ENCODE measurements around the gene BEGAIN.

BEGAIN gene

DNA sequence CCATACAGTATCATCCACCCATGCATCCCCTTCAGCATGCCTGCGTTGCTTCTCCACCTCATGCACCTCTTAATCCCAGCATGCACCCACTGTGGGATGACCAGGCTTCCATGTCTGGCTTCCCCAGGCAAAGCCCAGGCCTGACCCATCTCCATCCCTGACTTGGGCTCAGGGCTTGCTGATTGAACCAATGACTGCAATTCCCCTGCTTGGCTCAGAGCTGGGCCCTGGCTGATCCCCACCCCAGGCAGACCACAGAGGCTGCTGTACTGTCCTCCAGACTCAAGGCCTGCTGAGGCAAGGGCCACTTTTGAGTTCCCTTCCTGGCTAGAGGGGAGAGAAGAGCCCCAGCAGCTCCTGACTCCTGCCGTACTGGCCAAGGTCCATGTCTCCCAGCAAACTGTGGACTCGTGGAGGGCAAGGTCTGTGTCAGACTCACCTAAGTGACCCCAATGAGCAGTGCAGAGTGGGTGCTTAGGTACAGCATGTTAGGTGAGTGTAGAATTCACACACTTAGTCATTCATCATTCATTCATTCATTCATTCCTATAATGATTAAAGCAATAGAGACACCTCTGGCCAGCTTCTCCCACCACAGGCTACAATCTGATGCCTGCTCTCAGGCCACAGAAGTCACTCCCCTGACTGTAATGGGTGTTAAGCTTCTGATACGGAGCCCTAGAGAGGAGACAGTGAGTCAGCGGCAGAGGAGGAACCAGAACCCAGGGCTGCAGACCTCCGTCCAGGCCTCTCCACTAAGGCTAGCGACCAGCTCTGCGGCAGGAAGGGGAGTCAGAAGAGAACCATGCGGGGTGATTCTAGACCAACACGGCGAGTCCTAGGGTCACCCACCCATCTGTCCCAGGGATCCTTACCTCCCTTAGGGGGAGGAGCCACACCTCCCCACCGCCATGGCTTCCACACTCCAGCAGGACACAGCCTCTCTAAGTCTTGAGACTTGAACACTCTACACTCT lies 2.9 kb downstream of the BEGAIN start:
- no peak for DNase-seq (ENCODE audit: low read depth in 1 of 2, low spot score in 1 of 2)

DNA sequence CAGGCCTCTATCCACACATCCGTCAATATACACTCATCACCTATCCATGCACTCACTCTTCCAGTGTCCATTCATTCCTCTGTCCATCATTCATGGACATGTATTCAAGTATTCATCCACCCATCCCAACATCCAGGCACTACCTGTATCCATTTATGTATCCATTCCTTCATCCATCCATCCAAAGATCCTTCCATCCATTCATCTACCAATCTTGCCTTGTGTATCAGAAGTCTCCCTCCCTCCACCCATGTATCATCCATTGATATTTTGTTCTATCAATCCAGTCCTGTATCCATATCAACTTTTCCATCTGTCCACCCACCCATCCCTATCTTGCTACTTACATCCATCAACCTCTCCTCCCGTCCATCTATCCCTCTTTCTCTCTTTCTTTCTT lies 4.0 kb downstream of the BEGAIN start:
- no peak for DNase-seq (ENCODE audit: low read depth in 1 of 2, low spot score in 1 of 2)

DNA sequence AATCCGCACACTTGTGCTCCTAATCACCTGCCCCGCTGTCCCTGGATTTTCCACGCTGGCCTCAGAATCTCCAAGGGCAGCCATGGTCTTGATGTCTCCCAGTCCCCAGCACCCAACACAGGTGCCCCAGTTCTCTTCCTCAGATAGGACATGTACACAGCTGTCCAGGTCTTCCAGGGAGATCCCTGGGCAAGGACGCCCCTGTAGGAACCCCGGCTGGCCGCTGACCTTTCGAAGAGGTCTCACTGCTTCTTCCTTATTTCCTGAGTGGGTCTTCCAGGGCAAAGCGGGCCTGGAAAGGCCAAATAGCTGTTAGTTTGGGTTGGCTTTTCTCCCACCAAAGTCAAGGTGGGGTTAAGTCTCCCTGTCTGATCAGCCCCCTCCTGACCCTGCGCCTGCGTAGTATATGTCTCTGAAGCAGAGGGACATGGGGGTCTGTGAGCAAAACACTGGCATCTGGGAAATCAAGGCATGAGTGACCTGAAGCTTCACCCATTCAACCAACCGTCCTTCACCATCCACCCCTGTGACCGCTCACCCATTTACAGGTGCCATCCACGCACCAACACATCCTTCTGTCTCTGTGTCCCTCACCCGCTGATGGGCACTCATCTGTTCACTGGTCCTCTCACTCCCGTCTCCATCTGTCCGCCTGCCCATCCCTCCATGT lies 4.6 kb downstream of the BEGAIN start:
- DNase-seq (ENCODE audit: low read depth in 1 of 2, low spot score in 1 of 2) = no peak

DNA sequence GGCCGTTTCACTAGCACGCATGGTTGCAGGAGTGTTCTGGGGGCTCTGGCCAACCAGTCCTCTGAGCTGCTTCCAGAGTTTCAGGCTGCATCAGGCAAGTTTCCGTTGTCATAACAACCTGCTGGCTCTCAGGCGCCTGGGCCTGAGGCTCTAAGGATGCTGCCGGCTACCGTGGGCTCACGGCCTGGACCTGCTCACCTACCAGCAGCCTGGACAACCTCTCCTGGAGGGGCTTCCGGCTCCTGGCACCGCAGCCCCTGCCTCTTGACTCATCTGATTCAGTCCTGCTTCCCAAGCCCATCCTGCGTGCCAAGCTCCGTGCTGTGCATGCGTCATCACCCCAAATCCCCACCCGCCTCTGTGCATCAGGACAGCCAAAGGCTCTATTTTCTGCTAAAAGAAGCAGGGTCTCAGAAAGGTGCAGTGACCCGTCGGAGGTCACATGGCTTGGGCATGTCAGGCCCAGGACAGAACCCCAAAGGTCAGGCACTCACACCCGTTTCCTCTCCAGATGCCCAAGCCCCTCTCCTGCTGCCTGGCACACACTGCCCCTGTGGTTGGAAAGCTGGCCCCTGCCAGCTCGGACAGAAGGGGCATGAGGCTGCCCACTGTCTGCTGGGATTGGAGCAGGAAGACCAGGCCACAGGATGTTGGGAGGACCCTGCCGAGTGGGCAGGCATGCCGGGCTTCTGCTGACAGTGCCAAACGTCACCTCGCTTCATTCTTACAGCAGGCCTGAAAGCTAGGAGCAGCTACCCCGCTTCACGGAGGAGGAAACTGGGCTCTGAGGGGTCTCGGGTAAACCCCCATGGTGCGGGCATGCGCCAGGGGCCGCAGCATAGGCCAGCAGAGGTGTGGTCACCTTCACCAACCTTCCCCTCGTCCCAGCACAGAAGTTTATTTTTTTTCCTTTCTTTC lies 5.7 kb downstream of the BEGAIN start:
- DNase-seq (ENCODE audit: low read depth in 1 of 2, low spot score in 1 of 2) = no peak

DNA sequence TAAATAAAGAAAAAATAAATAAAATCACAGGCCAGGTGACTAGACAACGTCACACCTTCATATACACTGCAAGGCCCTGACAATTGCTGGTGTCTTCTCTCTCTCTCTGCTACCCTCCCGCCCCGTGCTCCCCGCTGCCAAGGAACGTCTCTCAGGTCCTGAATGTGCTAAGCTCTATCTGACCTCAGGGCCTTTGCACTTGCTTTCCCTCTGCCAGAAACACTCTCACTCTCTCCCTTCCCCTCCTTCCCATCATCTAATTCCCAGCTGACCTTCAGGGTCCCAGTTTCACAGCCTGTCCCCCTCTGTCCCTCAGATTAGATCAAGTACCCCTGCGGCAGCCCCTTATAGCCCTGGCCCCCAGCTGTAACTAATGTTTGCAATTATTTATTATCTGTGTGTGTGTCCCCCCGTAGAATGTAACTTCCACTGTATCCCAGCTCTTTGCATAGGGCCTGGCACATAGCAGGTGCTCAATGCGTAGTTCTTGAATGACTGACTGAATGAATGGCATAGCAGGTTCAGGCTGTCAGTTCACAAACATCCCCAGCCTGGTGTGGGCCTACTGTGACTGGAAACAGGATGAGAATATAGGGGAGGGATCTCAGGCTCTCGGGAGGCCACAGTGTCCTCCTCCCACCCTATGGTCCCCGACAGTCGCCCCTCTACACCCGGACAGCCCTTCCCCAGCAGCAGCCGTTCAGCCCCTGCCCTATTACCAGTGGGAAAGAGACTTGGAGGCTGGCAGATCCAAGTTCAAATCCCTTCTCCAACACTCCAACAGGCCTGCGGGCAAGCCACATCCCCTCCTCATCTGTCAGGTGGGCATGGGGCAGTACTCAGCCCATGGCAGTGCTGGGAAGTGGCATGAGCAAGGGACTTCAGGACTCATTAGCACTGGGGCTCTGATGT lies 6.6 kb downstream of the BEGAIN start:
- no peak for DNase-seq (ENCODE audit: low read depth in 1 of 2, low spot score in 1 of 2)

DNA sequence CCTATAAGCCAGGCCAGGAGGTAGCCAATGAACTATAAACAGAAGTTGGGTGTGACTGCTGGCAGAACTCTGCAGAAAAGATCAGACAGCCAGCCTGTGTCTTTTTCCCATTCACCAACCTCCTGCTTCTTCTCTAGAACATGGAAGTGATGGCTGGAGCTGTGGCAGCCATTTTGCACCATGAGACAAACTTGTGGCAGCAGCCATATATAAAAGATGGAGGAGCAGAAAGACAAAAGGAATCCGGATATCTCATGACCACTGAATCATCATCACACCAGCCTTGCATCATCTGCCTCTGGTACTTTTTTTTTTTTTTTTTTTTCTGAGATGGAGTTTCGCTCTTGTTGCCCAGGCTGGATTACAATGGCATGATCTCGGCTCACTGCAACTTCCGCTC lies 8.7 kb downstream of the BEGAIN start:
- no peak for DNase-seq (ENCODE audit: low read depth in 1 of 2, low spot score in 1 of 2)

DNA sequence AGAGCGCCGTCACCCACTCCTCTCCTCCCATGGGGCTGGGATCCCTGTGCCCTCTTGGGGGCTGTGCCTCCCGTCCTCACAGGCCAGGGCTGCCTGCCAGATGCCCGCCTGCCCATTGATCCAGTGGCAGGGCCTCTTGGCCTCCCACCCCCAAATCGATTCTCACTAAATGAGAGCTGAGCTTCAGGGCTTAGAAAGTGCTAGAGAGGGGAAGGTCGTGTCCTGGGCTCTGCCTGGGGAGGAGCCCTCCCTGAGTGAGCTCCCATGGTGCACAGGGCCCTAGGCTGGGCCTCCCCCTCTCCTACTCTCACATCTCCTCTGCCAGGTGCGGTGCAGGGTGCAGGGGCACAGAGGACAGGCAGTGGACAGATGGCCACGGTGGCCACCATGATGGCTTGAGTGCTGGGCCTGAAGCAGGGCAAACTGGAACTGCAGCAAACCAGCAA lies 9.2 kb downstream of the BEGAIN start:
- DNase-seq (ENCODE audit: low read depth in 1 of 2, low spot score in 1 of 2) = no peak

DNA sequence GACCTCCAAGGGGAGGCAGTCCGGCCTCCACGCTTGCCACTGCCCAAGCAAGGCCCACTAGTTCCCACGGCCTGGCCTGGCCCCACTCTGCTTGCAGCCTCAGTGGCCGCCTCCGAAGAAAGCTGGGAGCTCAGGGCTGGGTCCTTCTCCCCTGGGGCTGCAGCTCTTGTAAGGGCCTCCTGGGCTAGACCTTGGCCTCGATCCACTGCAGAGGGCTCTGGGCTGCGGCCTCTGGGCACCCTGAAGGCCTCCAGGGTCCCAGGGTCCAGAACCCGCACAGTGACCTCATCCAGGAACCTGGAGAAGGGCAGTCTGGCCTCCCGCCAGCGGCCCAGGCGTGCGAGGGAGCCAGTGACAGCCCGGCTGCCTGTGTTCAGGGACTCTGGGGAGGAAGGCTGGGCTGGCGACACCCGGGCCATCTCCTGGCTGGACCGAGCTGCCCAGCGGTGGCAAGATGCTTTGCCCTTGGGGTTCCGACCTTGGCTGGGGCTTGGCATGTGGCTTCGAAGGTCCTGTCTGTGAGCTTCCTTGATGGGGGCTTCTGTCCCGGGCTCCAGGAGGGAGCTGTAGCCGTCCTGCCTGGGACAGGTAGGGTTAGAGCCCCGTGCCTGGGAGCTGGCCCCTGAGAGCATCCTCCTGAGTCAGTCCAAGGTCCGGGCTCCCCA lies 9.8 kb downstream of the BEGAIN start:
- no peak for DNase-seq (ENCODE audit: low read depth in 1 of 2, low spot score in 1 of 2)

DNA sequence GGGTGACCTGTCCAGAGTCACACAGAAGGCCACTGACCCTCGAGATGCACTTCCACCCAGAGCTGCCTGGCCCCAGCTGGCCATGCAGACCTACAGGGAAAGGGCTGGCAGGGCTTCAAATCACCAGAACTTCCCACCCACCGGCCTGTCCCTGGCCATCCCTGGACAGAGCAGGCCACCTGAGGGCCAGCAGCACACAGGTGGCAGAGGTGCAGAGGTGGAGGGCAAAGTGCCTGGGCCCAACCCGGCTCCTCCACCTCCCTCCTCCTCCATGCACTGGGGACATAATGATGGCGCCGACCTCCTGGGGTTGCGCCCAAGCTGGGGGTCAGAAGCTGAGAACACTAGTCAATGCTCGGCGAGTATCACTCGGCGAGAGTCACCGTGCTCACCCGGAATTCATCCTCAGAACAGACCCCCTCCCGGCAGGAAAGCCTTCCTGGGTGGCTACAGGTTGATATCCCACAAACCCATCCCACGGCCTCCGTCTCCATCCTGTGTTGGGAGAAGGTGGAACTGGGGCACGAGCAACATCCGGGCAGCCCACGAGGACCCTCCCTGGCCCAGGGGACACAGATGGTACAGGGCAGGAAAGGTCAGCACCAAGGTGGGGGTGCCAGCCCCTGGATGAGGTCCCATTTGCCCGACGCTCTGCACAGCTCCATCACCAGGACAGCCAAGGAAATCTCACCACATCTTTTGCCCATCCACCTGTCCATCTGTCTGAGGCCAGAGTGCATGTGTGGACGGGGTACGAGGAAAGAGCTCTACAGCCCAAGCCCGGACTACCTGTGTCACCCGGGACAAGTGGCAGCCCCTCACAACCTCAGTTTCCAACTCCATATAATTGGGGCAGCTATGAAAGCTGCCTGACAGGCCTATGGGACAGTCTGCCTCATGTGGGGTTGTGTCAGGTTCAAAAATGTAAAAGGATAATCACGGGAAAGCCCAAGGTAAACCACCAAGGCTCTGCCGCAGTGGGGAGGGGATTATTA lies 10.8 kb downstream of the BEGAIN start:
- no peak for DNase-seq (ENCODE audit: low read depth in 1 of 2, low spot score in 1 of 2)

DNA sequence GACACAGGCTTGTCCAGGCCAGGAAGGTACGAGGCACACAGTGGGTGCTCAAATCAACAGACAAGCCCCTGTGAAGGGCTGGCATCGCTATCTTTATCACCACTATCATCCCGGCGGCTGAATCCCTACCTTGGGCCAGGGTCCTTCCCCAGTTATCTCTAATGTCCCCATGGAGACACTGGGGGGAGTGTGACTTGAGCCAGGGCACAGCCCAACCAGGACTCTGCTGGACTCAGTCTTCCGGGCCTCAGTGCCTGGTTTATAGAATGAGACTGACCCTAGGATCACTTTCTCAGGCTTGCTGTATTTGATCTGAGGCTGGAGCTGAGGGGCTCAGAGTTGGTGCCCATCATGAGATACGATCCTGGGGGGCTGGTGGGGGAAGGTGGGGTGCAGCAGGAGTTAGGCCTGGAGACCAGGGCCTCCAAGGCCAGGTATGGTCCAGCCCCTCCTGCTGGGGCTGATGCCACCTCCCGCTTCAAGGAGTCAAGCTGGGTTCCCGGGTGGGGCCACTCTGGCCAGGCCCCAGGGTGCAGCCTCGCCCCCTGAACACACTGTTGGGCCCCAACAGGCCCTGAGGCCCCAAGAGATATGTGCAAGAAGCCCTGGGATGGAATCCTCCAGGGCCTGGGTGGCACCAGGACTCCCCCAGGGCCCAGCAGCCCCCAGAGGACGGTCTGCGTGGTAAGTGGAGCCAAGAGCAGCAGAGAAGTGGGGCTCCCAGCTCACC lies 11.8 kb downstream of the BEGAIN start:
- no peak for DNase-seq (ENCODE audit: low read depth in 1 of 2, low spot score in 1 of 2)

DNA sequence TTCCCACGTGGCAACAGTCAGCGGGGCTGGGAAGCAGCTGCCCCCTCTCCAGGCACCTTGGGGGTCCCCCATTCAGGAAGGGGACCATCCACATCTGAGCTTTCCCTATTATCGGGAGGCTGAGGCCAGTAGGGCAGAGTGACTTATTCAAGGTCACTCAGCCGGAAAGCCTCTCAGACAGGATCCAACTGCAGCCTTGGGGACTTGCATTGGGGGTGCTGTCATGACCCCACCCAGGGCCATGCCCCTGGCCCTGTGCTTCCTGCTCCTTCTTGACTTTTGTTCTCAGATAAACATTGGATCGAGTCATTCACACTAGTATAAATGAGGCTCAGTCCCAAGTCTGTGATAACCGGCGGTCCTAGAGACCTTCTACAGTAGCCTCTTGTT lies 12.6 kb downstream of the BEGAIN start:
- DNase-seq (ENCODE audit: low read depth in 1 of 2, low spot score in 1 of 2) = no peak

DNA sequence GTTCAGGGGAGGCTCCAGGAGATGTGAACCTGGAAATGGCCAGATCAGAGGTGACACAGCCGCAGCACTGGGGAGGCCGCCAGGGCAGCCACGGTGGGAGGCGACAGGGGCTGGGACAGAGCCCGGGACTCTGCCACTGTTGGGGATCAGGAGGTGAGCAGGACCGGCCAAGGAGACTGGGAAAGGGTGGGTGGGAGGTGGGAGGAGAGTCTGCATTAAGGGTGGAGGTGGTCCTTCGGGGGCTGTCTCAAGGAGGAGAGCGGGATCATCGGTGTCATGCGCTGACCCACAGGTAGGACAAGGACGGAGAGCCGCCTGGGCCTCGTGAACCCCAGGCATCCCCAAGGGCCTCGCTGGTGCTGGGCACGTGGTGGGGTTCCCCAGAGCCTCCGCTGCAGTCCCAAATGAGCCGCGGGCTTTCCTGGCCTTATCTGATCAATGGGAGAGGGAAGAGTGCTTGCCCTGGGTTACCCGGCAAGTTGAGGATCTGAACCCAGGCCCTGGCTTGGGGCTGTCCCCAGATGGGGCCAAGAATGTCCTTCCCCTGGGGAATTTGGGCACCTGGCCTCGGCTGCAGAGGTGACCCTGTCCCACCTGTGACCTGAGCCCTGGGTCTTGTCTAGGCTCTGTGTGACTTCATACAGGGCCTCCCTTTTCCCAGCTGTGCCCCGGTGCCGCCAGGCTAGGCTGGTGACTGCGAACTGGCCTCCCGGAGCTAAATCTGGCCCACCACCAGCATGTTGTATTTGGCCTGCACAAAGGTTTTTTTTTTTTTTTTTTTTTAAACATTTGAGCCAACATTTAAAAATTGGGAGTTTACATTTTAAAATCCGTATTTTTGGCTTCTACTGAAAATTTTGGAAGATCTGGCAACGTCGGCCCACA lies 13.2 kb downstream of the BEGAIN start:
- no peak for DNase-seq (ENCODE audit: low read depth in 1 of 2, low spot score in 1 of 2)

DNA sequence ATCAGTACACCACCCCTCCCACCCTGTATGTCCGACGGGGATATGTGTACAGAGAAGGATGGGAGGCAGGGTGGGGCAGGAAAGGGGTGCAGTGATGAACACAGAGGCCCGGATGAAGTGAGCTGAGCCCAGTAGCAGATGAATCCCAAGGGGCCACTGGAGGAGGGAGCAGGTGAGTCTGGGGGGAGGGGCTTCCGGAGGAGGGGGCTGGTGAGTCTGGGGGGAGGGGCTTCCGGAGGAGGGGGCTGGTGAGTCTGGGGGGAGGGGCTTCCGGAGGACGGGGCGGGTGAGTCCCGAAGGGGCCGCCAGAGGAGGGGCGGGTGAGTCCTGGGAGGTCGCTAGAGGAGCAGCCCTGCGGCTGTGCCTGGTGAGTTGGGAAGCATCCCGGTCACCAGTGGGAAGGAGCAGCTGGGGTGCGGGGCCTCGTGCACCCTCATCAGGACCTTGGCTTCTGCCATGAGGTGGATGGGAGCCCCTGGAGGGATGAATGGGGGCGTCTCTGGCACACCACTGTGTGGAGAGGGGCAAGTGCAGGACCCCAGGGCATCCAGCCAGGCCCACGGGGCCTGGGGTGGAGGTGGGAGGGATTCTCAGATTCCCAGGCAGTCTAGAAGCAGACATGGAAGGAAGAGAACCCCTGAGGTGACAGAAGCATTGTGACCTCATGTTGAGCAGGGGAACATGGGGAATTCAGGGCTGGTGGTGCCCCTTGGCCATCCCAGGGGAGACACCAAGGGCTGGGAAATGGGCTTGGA lies 14.0 kb downstream of the BEGAIN start:
- DNase-seq (ENCODE audit: low read depth in 1 of 2, low spot score in 1 of 2) = no peak

DNA sequence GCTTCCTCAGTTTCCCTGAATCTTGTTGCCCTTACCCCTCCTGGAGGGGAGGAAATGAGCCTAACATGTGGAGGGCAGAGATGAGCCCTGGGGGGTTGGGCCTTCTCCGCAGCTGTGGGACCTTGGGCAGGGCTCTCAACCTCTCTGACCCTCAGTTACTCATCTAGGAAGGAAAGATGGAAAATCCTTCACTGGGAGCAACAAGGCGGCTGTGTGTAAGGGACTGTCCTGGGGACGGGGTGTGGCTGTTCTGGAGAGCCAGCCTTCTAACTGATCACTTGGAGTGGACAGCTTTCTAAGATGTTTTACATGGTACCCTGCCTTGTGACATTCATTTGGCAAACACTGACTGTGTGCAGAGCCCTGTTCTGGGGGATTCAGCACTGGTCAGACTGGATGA lies 14.7 kb downstream of the BEGAIN start:
- DNase-seq (ENCODE audit: low read depth in 1 of 2, low spot score in 1 of 2) = no peak

DNA sequence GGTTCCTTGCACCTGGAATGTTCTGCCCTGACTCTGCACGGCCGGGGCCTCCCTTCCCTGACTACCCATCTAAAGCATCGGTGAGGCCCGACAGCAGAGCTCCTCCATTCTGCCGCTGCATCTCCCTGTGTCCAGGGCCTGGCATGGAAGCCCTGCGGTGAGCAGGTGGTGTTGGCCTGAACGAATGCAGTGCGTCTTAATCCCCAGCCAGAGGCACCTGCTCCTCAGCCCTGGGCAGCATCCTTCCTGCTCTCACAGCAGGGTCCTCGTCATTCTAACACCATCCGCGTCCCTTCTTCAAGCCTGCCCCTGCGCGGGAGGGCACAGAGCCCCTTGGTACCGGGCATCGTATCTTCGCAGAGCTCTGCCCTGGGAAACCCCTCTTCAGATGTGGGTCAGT lies 15.4 kb downstream of the BEGAIN start:
- DNase-seq (ENCODE audit: low read depth in 1 of 2, low spot score in 1 of 2) = no peak

Measured in stimulated activated CD4-positive, alpha-beta T cell treated with anti-CD3 and anti-CD28 coated beads, Interleukin-15, amount 100 ng/mL, for 1 hour (primary cell).